GM12878 (cell line): ENCODE measurements around the gene TIE1. TPM values are rescaled to one million over a fixed set of nuclear protein-coding genes. Genes with fewer than 3 reads are reported as not detected.

Experiments
- ATAC-seq: fragments of 200-7000 bp; cut with Tn5 transposase; 3 replicates; pipeline ENCODE4 v1.9.1; 2020; ENCODE audit warnings: mild to moderate bottlenecking, moderate library complexity
- BruUV-seq: library from RNA; stranded (reverse); fragments of 400-500 nt; replicated peaks from 2 replicates; lab custom pipeline; 2021; lab: Mats Ljungman, UMichigan
- CTCF ChIA-PET: fragments of 300-600 bp; sonication (Branson Sonifier 250); formaldehyde crosslinking; extraction: SDS; loops from one replicate; lab custom pipeline; 2021; ENCODE audit warnings: inconsistent platforms; lab: Yijun Ruan, JAX
- POLR2A ChIA-PET: fragments of 350-600 bp; formaldehyde crosslinking; extraction: SDS; loops from one replicate; lab custom pipeline; 2021; ENCODE audit warnings: inconsistent platforms; lab: Charles Lee
- RAD21 ChIA-PET: fragments of 300-600 bp; sonication (Branson Sonifier 250); formaldehyde crosslinking; loops from one replicate; lab custom pipeline; 2023; ENCODE audit warnings: antibody characterized with exemption; ENCODE audit not compliant: unreplicated experiment; lab: Charles Lee
- SMC1A ChIA-PET: fragments of 300-600 bp; sonication (Branson Sonifier 250); formaldehyde crosslinking; loops from one replicate; lab custom pipeline; 2023; ENCODE audit not compliant: unreplicated experiment, uncharacterized antibody; lab: Charles Lee
- DNase-seq: peaks from one replicate; pipeline ENCODE4 v3.0.0-alpha.2; 2011; ENCODE audit warnings: low read depth, low spot score
- FAIRE-seq: peaks from 3 replicates; lab custom pipeline; 2011; peaks lifted over from hg19 to GRCh38; lab: Jason Lieb, UNC
- H2AFZ ChIP-seq: 2 replicates; pipeline ENCODE4 v1.6.0; 2011; ENCODE audit warnings: low read depth, low read length, control low read depth; ENCODE audit not compliant: control insufficient read depth
- H3K27ac ChIP-seq: 2 replicates; pipeline ENCODE4 v1.5.1; 2011; ENCODE audit warnings: control low read depth; ENCODE audit not compliant: control insufficient read depth, insufficient read depth
- H3K27me3 ChIP-seq, 2 experiments: replicated peaks in 1 of 2; 2 replicates each; pipeline versions ENCODE4 v1.6.0 to v1.6.1; 2011; ENCODE audit warnings: low read length in 1 of 2; ENCODE audit not compliant: control insufficient read depth in 2 of 2, insufficient read depth in 2 of 2
- H3K36me3 ChIP-seq, 2 experiments: 2 replicates each; pipeline ENCODE4 v1.5.1; 2011; ENCODE audit warnings: low read length in 1 of 2; ENCODE audit not compliant: control insufficient read depth in 2 of 2, insufficient read depth in 2 of 2
- H3K4me1 ChIP-seq: 2 replicates; pipeline ENCODE4 v1.6.1; 2011; ENCODE audit warnings: mild to moderate bottlenecking, low read length, moderate library complexity, mixed read lengths; ENCODE audit not compliant: control insufficient read depth, insufficient read depth
- H3K4me2 ChIP-seq: 2 replicates; pipeline ENCODE4 v1.6.0; 2011; ENCODE audit warnings: control low read depth; ENCODE audit not compliant: control insufficient read depth, insufficient read depth
- H3K4me3 ChIP-seq: fragments of 200-600 bp; sonication (generic); 2 replicates; pipeline ENCODE4 v1.5.1; 2016
- H3K79me2 ChIP-seq: 2 replicates; pipeline ENCODE4 v1.6.0; 2011; ENCODE audit warnings: low read length; ENCODE audit not compliant: control insufficient read depth, insufficient read depth
- H3K9ac ChIP-seq: 2 replicates; pipeline ENCODE4 v1.8.0; 2011; ENCODE audit warnings: low read length, control low read depth, mixed read lengths; ENCODE audit not compliant: control insufficient read depth, insufficient read depth
- H3K9me3 ChIP-seq: replicated peaks from 3 replicates; pipeline ENCODE4 v1.5.1; 2011; ENCODE audit warnings: mild to moderate bottlenecking, low read length; ENCODE audit not compliant: control insufficient read depth, insufficient read depth
- H4K20me1 ChIP-seq: 2 replicates; pipeline ENCODE4 v1.6.0; 2011; ENCODE audit not compliant: control insufficient read depth, insufficient read depth
- CREB1 ChIP-seq: IDR thresholded peaks from 2 replicates; pipeline ENCODE4 v1.6.1; 2012; ENCODE audit warnings: low read depth, mild to moderate bottlenecking, inconsistent platforms
- GABPA ChIP-seq: IDR thresholded peaks from 2 replicates; pipeline ENCODE4 v1.6.1; 2014; ENCODE audit warnings: antibody characterized with exemption, low read depth, mild to moderate bottlenecking, inconsistent platforms
- IRF4 ChIP-seq: IDR thresholded peaks from 2 replicates; pipeline ENCODE4 v1.6.1; 2011; ENCODE audit warnings: low read depth, low read length
- JUND ChIP-seq: IDR thresholded peaks from 2 replicates; pipeline ENCODE4 v1.6.1; 2012; ENCODE audit warnings: low read depth, mild to moderate bottlenecking, low read length, improper control_type of control experiment, moderate library complexity
- MLLT1 ChIP-seq: fragments of 450-650 bp; IDR thresholded peaks from 2 replicates; pipeline ENCODE4 v1.6.1; 2016; ENCODE audit warnings: mild to moderate bottlenecking
- NFYA ChIP-seq: IDR thresholded peaks from 2 replicates; pipeline ENCODE4 v1.6.1; 2011; ENCODE audit warnings: low read depth, mild to moderate bottlenecking, low read length, improper control_type of control experiment, borderline replicate concordance
- SMC3 ChIP-seq: IDR thresholded peaks from 2 replicates; pipeline ENCODE4 v1.6.1; 2011; ENCODE audit warnings: low read length, improper control_type of control experiment, borderline replicate concordance
- SP1 ChIP-seq: IDR thresholded peaks from one replicate; pipeline ENCODE4 v1.6.1; 2011; ENCODE audit warnings: low read depth, low read length
- SPI1 ChIP-seq: IDR thresholded peaks from 2 replicates; pipeline ENCODE4 v1.6.1; 2011; ENCODE audit warnings: low read depth, mild to moderate bottlenecking, low read length, moderate library complexity, borderline replicate concordance; ENCODE audit not compliant: insufficient read depth
- WGBS: methylation state at CpG from one replicate; pipeline ENCODE4 v1.1.6; 2016; ENCODE audit warnings: low lambda C conversion rate; ENCODE audit not compliant: insufficient replicate concordance, insufficient coverage; ENCODE audit errors: missing lambda C conversion rate; 5-methylcytosine and 5-hydroxymethylcytosine counted together
- in situ Hi-C: fragments of 300-500 bp; cut with MboI; formaldehyde crosslinking; loops from 9 replicates; pipeline ENCODE4 v1.14.3; 2018; ENCODE audit warnings: mixed read lengths
- intact Hi-C: fragments of 100-400 bp; cut with micrococcal nuclease; formaldehyde crosslinking; loops from one replicate; pipeline ENCODE4 v1.14.2; 2022; ENCODE audit not compliant: unreplicated experiment
- polyA plus RNA-seq, 11 experiments: library from polyadenylated mRNA; depleted of rRNA in 4 of 11; unstranded in 6 of 11; stranded (reverse) in 5 of 11; fragments of >200 nt; fragmentation: Nextera tagmentation in 4 of 11; fragmentation: Illumina TruSeq in 1 of 11; extraction: Ambion mirVana in 4 of 11; extraction: Trizol in 1 of 11; gene quantifications; 1 replicate in 1 of 11; 2 replicates in 10 of 11; pipeline versions ENCODE4 v1.2.1 to v1.2.3, GENCODE V29; 2011 to 2016; ENCODE audit warnings: inconsistent platforms in 2 of 11, missing spikeins in 2 of 11, low read depth in 1 of 11
- total RNA-seq, 4 experiments: library from RNA; depleted of rRNA in 3 of 4; stranded (reverse); fragments of >200 nt in 3 of 4; fragmentation: Illumina TruSeq in 1 of 4; extraction: Trizol in 1 of 4; gene quantifications; 2 replicates each; pipeline versions ENCODE4 v1.2.1 to v1.2.3, GENCODE V29; 2013 to 2021

TIE1 gene
- total and polyA plus RNA-seq, 10 of the 15 experiments (the other 5 are each of a cell fraction or from before 2014, with no cell fraction given): 0.26 to 3.9 (median 1.3) TPM

GRCh38 chr1:43307458-43308158 lies 6.8 kb downstream of the TIE1 start:
- intact Hi-C loops: no loop called here
- Histone ChIP-seq H3K4me3 (no peak overlapping the region), H2AFZ (no peak overlapping the region), H3K36me3 (no peaks in the 10 kb centered on the region), H3K27me3 (no peaks in the 10 kb centered on the region), H3K79me2 (no peaks in the 10 kb centered on the region), H3K4me1 (no peaks in the 10 kb centered on the region)
- TF ChIP-seq NFYA (no peak), SMC3 (no peak), IRF4 (no peak), GABPA (no peak), JUND (no peak), CREB1 (no peak), SP1 (no peak), SPI1 (no peak), MLLT1 (no peak)
- TF ChIP-seq, all 136 proteins: peak for 0
- DNase-seq (no peak), FAIRE-seq (no peak), ATAC-seq (no peak)
- Histone ChIP-seq H3K9ac (no peak overlapping the region), H3K9me3 (no peaks in the 10 kb centered on the region), H4K20me1 (no peaks in the 10 kb centered on the region), H3K27ac (no peak overlapping the region), H3K4me2 (no peak overlapping the region)
- POLR2A ChIA-PET: interaction anchor here (0.6 kb wide), 1 partner anchor 91 kb away, joined by 3 read pairs; no protein-coding TSS in a partner anchor
- in situ Hi-C loops: no loop called here
- BruUV-seq: no TSS peak
- RAD21 ChIA-PET: no interaction called here
- SMC1A ChIA-PET: interaction anchor here (1.3 kb wide), 1 partner anchor 9 kb away, joined by 4 read pairs; no protein-coding TSS in a partner anchor
- CTCF ChIA-PET: no interaction called here
- WGBS: 41% methylated on average over 8 of the region's 9 CpGs
